Uterus (tissue), 4 donors: Measurements from ENCODE around the gene FAM163B. TPM values are rescaled to one million over a fixed set of nuclear protein-coding genes. Genes with fewer than 3 reads are reported as not detected.

Experiments used
- DNase-seq, 2 donors: peaks; one replicate each; pipeline ENCODE4 v3.0.0-alpha.2; 2019 to 2020
- H3K27ac ChIP-seq, 2 donors: fragments of 200-600 bp; sonication (generic); 1 replicate in 1 of 2; 2 replicates in 1 of 2; pipeline ENCODE4 v1.5.1; 2016 to 2018
- H3K27me3 ChIP-seq, 2 donors: fragments of 200-600 bp; sonication (generic); one replicate each; pipeline ENCODE4 v1.5.1; 2018 to 2019; ENCODE audit warnings: control low read depth in 1 of 2
- H3K36me3 ChIP-seq, 2 donors: fragments of 200-600 bp; sonication (generic); one replicate each; pipeline ENCODE4 v1.5.1; 2019; ENCODE audit warnings: control low read depth in 1 of 2
- H3K4me1 ChIP-seq, 2 donors: fragments of 200-600 bp; sonication (generic); one replicate each; pipeline ENCODE4 v1.5.1; 2018 to 2019; ENCODE audit warnings: control low read depth in 1 of 2
- H3K4me3 ChIP-seq, 2 donors: fragments of 200-600 bp; sonication (generic); 1 replicate in 1 of 2; 2 replicates in 1 of 2; pipeline ENCODE4 v1.5.1; 2018 to 2019; ENCODE audit warnings: mild to moderate bottlenecking in 1 of 2
- H3K9me3 ChIP-seq, 2 donors: fragments of 200-600 bp; sonication (generic); one replicate each; pipeline ENCODE4 v1.5.1; 2019; ENCODE audit warnings: control low read depth in 1 of 2
- POLR2A ChIP-seq, 2 donors: fragments of 450-650 bp; IDR thresholded peaks; one replicate each; pipeline ENCODE4 v1.6.1; 2016; ENCODE audit warnings: antibody characterized with exemption in 2 of 2, mild to moderate bottlenecking in 1 of 2, moderate library complexity in 1 of 2
- intact Hi-C: fragments of 100-400 bp; cut with DNase I; formaldehyde crosslinking; loops from one replicate; pipeline ENCODE4 v1.15.1; 2023; ENCODE audit warnings: low total_unique reads
- total RNA-seq, 4 donors: library from RNA; depleted of rRNA in 3 of 4; stranded (reverse); fragments of >200 nt in 3 of 4; gene quantifications; one replicate each; pipeline versions ENCODE4 v1.1.0 to v1.2.4, GENCODE V29; 2014 to 2023
- TF ChIP-seq, protein P1 (sequence below), 4 experiments: fragments of 200-600 bp in 2 of 4; fragments of 450-650 bp in 2 of 4; sonication (generic) in 2 of 4; IDR thresholded peaks; one replicate each; pipeline ENCODE4 v1.5.1; 2016 to 2019; ENCODE audit warnings: antibody characterized with exemption in 4 of 4, mild to moderate bottlenecking in 2 of 4, moderate library complexity in 1 of 4
- donor health status: DM: yes; HTN: yes; CAD: no.

FAM163B gene
- total RNA-seq, 4 donors from 2014 or later, result not detected

DNA sequence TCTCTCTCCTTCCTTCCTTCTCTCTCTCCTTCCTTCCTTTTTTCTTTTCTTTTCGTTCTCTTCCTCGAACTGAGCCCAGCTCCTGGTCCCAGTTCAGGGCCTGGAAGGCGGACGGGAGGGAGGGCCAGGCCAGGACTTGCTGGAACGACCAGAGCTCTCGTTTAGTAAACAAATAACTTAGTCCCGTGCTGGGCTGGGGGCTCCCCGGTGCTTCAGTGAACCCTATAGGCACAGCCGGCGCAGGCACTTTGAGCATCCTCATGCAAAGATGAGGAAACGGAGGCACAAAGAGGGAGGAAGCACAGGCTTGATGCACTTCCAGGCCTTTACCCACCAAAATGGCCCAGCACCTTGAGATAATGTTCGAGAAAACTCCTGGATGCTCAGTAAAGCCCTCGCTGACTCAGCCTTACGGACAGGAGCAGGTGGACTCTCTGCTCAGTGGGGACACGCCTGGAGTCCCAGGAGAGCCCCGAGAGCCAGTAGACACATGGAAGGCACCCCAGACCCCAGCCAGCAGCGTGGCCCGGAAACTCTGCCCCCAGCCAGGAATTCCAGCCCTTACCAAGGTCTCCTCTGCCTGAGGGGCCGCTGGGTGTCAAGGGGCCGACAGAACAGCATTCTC is 18.8 kb downstream of the FAM163B start:
- no peaks in the 10 kb centered on the region for H3K27me3 ChIP-seq

DNA sequence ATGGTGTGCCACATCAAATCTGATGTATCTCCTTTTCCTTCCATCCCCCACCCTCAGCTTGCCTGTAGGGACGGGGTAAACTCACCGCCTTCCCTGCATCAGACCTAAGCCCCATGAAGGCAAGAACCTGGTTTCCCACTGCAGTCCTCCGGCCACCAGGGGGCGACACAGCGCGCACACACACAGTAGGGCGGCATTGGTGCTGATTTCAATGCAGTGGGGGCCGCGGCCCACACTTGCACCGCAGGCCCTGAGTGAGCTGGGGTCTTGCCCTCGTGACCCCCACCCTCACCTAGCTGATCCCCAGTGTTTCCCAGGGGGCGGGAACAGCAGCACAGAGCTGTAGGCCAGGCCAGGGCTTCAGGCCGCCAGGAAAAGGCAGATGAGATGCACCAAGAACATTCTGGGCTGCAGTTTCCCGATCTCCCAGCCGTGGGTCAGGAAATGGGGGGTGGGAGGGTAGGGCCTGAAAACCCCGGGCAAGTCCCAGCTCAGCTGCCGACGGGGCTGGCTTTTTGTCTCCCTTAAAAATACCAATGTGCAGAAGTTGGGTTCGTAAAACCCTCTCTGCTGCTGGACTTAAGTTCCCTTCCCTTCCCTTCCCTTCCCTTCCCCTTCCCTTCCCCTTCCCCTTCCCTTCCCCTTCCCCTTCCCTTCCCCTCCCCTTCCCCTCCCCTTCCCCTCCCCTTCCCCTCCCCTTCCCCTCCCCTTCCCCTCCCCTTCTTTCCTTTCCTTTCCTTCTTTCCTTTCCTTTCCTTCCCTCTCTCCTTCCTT is 19.5 kb downstream of the FAM163B start:
- Histone ChIP-seq H3K27me3 (no peaks in the 10 kb centered on the region), H3K27ac (no peak overlapping the region), H3K36me3 (no peaks in the 10 kb centered on the region), H3K4me1 (peaks cover 0 to 3% of the 10 kb centered on the region in 2 donors), H3K4me3 (no peak overlapping the region), H3K9me3 (no peaks in the 10 kb centered on the region)
- intact Hi-C loops, result no loop called here
- TF ChIP-seq, protein P1, sequence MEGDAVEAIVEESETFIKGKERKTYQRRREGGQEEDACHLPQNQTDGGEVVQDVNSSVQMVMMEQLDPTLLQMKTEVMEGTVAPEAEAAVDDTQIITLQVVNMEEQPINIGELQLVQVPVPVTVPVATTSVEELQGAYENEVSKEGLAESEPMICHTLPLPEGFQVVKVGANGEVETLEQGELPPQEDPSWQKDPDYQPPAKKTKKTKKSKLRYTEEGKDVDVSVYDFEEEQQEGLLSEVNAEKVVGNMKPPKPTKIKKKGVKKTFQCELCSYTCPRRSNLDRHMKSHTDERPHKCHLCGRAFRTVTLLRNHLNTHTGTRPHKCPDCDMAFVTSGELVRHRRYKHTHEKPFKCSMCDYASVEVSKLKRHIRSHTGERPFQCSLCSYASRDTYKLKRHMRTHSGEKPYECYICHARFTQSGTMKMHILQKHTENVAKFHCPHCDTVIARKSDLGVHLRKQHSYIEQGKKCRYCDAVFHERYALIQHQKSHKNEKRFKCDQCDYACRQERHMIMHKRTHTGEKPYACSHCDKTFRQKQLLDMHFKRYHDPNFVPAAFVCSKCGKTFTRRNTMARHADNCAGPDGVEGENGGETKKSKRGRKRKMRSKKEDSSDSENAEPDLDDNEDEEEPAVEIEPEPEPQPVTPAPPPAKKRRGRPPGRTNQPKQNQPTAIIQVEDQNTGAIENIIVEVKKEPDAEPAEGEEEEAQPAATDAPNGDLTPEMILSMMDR (IDR thresholded peaks at IDR 0.05), result peak in 1 of 4 experiments; percentile 17
- TF ChIP-seq POLR2A (IDR thresholded peaks at IDR 0.05), result no peak
- no peak for DNase-seq

More for the DNA sequence above, 18.8 kb downstream of the FAM163B start:
- Histone ChIP-seq H3K4me3 (no peak overlapping the region), H3K27ac (no peak overlapping the region), H3K36me3 (no peaks in the 10 kb centered on the region), H3K4me1 (no peaks in the 10 kb centered on the region), H3K9me3 (no peaks in the 10 kb centered on the region)
- DNase-seq, result no peak
- no peak for TF ChIP-seq POLR2A (IDR thresholded peaks at IDR 0.05)
- TF ChIP-seq, protein P1 (IDR thresholded peaks at IDR 0.05), result no peak
- intact Hi-C loops, result no loop called here

DNA sequence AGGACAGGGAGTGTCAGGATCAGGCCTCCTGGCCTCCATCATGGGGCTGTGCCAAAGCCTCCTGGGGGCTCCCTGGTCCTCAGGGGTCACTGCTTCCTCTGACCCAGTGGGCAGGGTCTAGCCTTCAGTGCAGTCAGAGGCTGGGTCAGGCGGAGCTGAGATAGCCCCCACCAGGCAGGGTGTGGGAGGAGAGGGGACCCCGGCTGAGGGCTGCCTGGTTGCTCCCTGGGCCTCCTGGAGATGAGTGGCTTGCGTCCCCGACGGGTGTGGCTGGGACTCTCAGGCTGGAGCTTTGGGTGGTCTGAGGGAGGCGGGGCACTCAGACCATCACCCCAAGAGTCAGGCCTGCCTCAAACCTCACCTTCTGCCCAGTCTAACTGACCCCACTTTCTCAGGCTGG is 21.7 kb downstream of the FAM163B start:
- no peak for DNase-seq
- no peak overlapping the region for H3K4me3 ChIP-seq
- no peak overlapping the region for H3K27ac ChIP-seq
- no peaks in the 10 kb centered on the region for H3K9me3 ChIP-seq
- TF ChIP-seq, protein P1 (IDR thresholded peaks at IDR 0.05), result no peak
- TF ChIP-seq POLR2A (IDR thresholded peaks at IDR 0.05), result no peak
- intact Hi-C loops, result no loop called here
- no peaks in the 10 kb centered on the region for H3K36me3 ChIP-seq
- peaks cover 0 to 3% of the 10 kb centered on the region in 2 donors for H3K4me1 ChIP-seq
- no peaks in the 10 kb centered on the region for H3K27me3 ChIP-seq

DNA sequence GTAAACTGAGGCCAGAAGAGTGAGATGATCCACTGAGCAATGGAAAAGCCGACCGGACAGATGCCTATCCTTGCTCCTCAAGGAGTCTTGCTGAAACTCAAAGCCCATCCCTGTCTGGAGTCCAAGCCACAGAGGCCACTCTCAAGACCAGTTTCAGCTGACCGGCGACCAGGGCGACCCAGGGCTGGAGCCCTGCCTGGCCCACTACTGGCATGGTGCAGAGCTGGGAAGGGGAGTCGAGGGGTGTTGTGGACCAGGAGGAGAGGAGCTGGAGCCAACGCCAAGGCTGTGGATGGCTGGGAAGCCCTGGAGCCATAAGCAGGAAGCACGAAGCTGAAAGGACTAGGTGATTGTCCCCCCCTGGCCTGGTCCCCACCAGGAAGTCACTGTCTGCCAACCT is 22.1 kb downstream of the FAM163B start:
- Histone ChIP-seq H3K9me3 (no peaks in the 10 kb centered on the region), H3K4me3 (no peak overlapping the region), H3K36me3 (no peaks in the 10 kb centered on the region), H3K4me1 (peaks cover 0 to 3% of the 10 kb centered on the region in 2 donors), H3K27ac (no peak overlapping the region), H3K27me3 (no peaks in the 10 kb centered on the region)
- no peak for DNase-seq
- intact Hi-C loops, result no loop called here
- TF ChIP-seq POLR2A (IDR thresholded peaks at IDR 0.05), result no peak
- TF ChIP-seq, protein P1 (IDR thresholded peaks at IDR 0.05), result no peak
